IPS-18c (cell line): Measurements from ENCODE around the gene ATP6V1D.
"Not testable (repeated sequence)": the region's sequence is repeated elsewhere in the genome, so short reads cannot be mapped to it uniquely, and the experiment has no call there.

Experiments used
- H3K4me3 ChIP-seq: 2 replicates; pipeline ENCODE4 v1.7.0; 2013; ENCODE audit warnings: low read depth, mild to moderate bottlenecking, low read length, moderate library complexity; ENCODE audit not compliant: insufficient read depth
- H3K9me3 ChIP-seq: one replicate; pipeline ENCODE4 v1.6.1; 2013; ENCODE audit warnings: mild to moderate bottlenecking, low read length, moderate library complexity; ENCODE audit not compliant: control insufficient read depth, insufficient read depth

The ATP6V1D gene

GRCh38 chr14:67377916-67378315, 18.3 kb upstream of the ATP6V1D start:
- no peak overlapping the region for H3K4me3 ChIP-seq
- H3K9me3 ChIP-seq = no peaks in the 10 kb centered on the region

GRCh38 chr14:67373347-67373746, 13.7 kb upstream of the ATP6V1D start:
- Histone ChIP-seq H3K9me3 (no peaks in the 10 kb centered on the region), H3K4me3 (no peak overlapping the region)

- H3K9me3 ChIP-seq = no peaks in the 10 kb centered on the region
- no peak overlapping the region for H3K4me3 ChIP-seq
These were observed 13.2 kb upstream of the ATP6V1D start for GRCh38 chr14:67372833-67373232.

- H3K4me3 ChIP-seq = no peak overlapping the region
- H3K9me3 ChIP-seq = no peaks in the 10 kb centered on the region
These were observed 11.9 kb upstream of the ATP6V1D start for GRCh38 chr14:67371247-67372148.

GRCh38 chr14:67370830-67371229, 11.2 kb upstream of the ATP6V1D start:
- H3K9me3 ChIP-seq = no peaks in the 10 kb centered on the region
- H3K4me3 ChIP-seq = no peak overlapping the region

- Histone ChIP-seq H3K9me3 (no peaks in the 10 kb centered on the region), H3K4me3 (no peak overlapping the region)
These were observed 5.9 kb upstream of the ATP6V1D start for GRCh38 chr14:67365476-67365875.

GRCh38 chr14:67360470-67361206, 1.0 kb upstream of the ATP6V1D start:
- no peaks in the 10 kb centered on the region for H3K9me3 ChIP-seq
- peak overlapping the region; percentile 56 for H3K4me3 ChIP-seq

GRCh38 chr14:67358924-67359774, 455 bp downstream of the ATP6V1D start:
- no peaks in the 10 kb centered on the region for H3K9me3 ChIP-seq
- peak overlapping the region; percentile 87 for H3K4me3 ChIP-seq

- H3K9me3 ChIP-seq = no peaks in the 10 kb centered on the region
- no peak overlapping the region for H3K4me3 ChIP-seq
These were observed 1.6 kb downstream of the ATP6V1D start for GRCh38 chr14:67357969-67358354.

GRCh38 chr14:67357186-67357968, 2.2 kb downstream of the ATP6V1D start:
- no peak overlapping the region for H3K4me3 ChIP-seq

GRCh38 chr14:67352055-67352454, 7.5 kb downstream of the ATP6V1D start:
- no peaks in the 10 kb centered on the region for H3K9me3 ChIP-seq
- no peak overlapping the region for H3K4me3 ChIP-seq

More at GRCh38 chr14:67357186-67357968, 2.2 kb downstream of the ATP6V1D start:
- H3K9me3 ChIP-seq = no peaks in the 10 kb centered on the region

GRCh38 chr14:67345583-67345982, 14.0 kb downstream of the ATP6V1D start:
- no peak overlapping the region for H3K4me3 ChIP-seq
- H3K9me3 ChIP-seq = no peaks in the 10 kb centered on the region

- Histone ChIP-seq H3K9me3 (no peaks in the 10 kb centered on the region), H3K4me3 (no peak overlapping the region)
These were observed 15.9 kb downstream of the ATP6V1D start for GRCh38 chr14:67343601-67344230.

GRCh38 chr14:67341231-67341630, 18.4 kb downstream of the ATP6V1D start:
- H3K9me3 ChIP-seq, H3K4me3 ChIP-seq: not testable (repeated sequence)

GRCh38 chr14:67335781-67336180, 23.8 kb downstream of the ATP6V1D start:
- no peak overlapping the region for H3K4me3 ChIP-seq
- no peaks in the 10 kb centered on the region for H3K9me3 ChIP-seq

- Histone ChIP-seq H3K9me3 (no peaks in the 10 kb centered on the region), H3K4me3 (no peak overlapping the region)
These were observed 27.1 kb downstream of the ATP6V1D start for GRCh38 chr14:67332468-67332867.
